GM21515 (cell line): ENCODE measurements around the gene NTM.

ENCODE experiments used
- ATAC-seq: cut with Tn5 transposase; IDR thresholded peaks from one replicate; pipeline ENCODE4 v1.9.1; 2021; ENCODE audit not compliant: unreplicated experiment

The NTM gene

GRCh38 chr11:131696690-131697089, 326.3 kb downstream of the NTM start:
- ATAC-seq = no peak

DNA sequence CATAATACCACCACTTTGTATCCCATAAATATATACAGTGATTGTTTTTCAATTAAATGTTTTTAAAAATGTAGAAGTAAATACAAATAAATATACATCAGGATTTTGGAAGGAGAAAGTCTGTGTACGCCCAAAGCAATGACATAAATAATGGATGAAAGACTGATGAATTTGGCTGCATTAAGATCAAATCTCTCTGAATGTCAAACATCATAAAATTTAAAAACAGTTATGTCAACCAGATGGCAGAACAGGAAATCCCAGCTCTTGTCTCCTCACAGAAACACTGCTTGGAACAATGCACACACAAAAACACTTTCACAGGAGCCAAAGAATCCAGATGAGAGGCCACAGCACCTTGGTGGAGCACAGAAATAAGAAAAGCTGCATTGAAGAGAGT, 332.9 kb downstream of the NTM start:
- ATAC-seq = no peak

DNA sequence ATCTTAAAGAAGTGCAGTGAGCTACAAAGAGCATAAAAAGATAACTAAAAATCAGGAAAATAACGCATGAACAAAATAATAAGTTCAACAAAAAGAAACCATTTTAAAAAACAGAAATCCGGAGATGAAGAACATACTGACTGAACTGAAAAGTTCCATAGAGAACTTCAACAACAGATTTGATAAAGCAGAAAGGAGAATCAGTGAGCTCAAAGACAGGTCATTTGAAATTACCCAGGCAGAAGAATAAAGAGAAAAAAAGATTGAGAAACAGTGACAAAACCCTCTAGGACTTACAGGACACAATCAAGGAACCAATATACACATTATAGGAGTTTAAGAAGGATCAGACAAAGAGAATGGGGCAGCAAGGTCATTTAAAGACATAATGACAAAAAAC, 334.3 kb downstream of the NTM start:
- ATAC-seq = no peak

GRCh38 chr11:131710511-131710910, 340.1 kb downstream of the NTM start:
- no peak for ATAC-seq

DNA sequence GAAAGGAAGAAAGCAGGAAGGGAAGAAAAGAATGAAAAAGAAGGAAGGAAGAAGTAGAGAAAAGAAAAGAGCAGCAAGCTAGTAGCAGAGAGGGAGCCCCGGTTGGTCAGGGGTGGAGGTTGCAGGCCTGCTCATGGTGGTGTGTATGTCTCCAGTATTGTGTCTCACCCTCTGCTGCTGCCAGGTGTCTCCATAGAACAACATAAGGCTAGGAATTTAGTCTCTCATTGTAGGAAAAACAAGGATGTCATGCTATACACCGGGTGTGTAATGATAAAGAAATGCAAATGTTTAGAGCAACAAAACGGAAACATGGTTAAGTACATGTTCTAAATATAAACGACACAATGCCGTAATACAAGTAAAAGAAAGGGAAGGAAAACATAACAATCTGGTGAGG, 342.5 kb downstream of the NTM start:
- no peak for ATAC-seq

GRCh38 chr11:131713529-131714134, 343.2 kb downstream of the NTM start:
- ATAC-seq = no peak

DNA sequence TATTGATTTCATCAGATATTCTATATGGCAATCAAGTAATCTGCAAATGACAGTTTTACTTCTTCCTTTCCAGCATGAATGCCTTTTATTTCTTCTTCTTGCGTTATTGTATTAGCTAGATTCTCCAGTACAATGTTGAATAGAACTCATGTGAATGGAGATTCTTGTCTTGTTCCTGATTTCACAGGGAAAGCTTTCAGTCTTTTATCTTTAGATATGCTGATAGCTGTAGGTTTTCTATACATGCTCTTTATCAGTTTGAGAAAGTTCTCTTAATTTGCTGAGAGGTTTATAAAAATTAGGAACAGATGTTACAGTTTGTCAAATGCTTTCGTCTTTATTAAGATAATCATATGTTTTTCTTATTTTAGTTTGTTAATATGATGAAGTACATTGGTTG, 347.2 kb downstream of the NTM start:
- ATAC-seq = no peak

DNA sequence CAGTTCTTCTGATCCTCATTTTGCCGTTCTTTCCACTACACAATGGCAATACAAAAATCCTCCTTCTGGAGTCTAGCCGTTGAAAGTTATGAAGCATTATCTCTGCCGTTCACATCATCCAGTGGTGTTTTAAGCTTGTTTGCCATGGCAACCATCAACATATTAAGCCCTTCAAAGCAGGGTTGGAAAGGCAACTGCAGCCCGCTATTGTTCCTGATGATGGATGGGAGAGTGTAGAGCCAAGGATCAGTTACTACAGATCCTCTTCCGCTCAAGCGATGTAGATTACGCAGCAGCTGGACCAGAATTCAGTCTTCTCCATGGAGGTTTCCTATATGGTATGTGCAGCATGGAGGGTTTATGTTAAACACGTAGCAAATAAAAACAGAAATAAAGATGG, 352.7 kb downstream of the NTM start:
- ATAC-seq = no peak

DNA sequence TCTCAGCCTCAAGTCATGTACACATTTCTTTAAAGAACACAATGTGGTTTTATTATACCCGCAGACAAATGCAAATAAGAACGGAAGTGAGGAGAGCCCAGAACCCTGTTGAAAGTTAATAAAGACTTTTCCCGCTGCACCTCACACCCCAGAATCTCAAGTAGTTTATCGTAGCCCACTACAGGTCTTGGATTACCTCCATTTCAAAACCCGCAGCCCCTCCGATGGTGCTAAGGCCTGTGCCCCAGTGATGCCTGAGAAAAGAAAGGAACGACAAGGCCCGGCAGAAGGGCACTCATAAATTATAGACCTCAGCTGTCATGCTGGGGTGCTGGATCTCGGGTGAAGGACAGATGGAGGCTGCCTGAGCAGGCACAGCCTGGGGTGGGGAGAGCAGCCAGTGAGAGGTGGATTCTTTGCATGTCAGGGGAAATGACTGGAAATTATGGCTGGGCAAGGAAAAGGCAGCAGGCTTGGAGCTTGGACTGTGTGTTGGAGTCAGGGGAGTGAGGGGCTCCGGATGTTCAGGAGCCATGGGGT, 354.1 kb downstream of the NTM start:
- ATAC-seq = no peak

GRCh38 chr11:131734871-131735270, 364.5 kb downstream of the NTM start:
- no peak for ATAC-seq

- no peak for ATAC-seq
Measured at GRCh38 chr11:131737357-131737756, 366.9 kb downstream of the NTM start.

- ATAC-seq = no peak
Measured at GRCh38 chr11:131739243-131739882, 368.9 kb downstream of the NTM start.

DNA sequence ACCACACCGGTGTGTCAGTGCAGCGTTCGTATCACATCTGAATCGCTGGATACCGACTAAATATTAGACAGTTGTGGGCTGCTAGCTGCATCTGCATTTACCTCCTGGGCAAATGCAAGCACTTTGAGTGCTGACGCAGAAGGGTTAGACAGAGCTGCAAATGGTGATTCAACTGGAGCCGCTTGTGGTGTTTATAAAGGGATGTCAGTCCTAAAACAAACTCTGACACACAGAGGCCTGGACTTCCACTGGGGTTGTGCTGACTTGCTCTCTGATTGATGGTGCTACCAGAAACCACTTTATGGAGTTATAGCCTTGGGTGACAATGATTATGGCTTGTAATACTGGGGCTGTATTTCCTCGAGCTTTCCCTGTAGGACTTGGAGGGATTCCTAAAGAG, 374.4 kb downstream of the NTM start:
- ATAC-seq = no peak

DNA sequence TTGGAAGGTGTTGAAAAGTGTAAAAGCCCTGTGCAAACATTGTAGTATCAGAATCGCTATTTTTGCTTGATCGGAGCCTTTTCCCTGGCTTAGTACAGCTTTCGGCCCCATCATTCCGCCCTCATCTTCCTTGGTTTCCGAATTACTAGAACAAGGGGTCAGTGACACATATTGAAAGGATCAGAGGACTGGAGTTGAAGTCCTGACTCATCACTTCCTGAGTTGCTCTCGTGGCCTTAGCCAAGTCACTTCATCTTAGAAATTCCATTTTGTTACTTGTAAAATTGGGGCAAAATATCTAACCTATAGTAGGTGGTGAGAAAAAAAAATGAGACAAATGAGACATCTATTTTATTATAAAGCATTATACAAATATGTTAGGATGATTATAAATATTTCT, 375.0 kb downstream of the NTM start:
- no peak for ATAC-seq

- ATAC-seq = no peak
Measured at GRCh38 chr11:131746201-131746600, 375.8 kb downstream of the NTM start.

- no peak for ATAC-seq
Measured at GRCh38 chr11:131748151-131749050, 378.0 kb downstream of the NTM start.

- ATAC-seq = no peak
Measured at GRCh38 chr11:131749101-131749500, 378.7 kb downstream of the NTM start.

DNA sequence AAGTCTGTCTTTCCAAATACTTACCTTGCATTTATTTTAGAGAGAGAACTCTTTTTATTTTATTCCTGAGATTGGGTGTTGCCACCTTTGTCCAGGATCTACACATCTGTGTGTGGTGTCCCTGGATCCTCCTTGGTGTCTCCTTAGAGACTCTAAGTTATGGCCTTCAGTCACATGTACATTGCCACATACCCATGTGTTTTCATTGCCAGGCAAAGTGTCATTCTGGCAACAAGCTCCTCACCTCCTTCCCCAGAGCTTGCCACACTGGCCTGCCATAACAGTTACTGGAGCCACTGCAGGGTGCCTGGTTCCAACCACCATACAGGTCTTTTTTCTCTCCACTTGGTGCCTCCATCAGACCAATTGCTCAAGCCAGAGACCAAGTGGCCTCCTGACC, 379.7 kb downstream of the NTM start:
- no peak for ATAC-seq

GRCh38 chr11:131750692-131751091, 380.3 kb downstream of the NTM start:
- ATAC-seq = no peak

- ATAC-seq = no peak
Measured at GRCh38 chr11:131754671-131755070, 384.3 kb downstream of the NTM start.

DNA sequence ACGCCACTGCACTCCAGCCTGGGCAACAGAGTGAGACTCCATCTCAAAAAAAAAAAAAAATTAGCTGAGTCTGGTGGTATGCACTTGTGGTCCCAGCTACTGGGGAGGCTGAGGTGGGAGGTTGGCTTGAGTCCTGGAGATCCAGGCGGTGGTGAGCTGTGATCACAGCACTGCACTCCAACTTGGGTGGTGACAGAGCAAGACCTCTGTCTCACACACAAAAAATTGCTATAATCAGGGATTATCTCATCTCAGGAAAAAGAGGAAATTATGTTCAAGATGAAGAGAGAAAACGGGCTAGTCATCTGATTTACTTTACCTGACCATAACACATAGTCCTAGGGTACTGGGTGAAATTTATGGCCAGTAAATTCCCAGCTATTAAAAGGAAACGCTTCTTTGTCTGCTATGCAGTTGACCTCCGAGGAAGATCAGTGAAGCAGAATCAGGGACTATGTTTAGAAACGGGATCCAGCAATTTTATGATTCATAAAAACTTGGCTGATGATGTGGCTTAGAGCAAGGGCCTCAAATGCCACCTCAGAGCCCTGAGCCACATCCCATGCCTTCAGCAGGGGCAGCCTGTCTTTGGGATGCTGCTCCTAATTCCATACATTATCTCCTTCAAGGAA, 386.2 kb downstream of the NTM start:
- no peak for ATAC-seq
